NOMO-1 treated with DMSO at 0.1 percent for 48 hours (cell line): ENCODE data around the gene NMT1.

ENCODE experiments used
- DNase-seq: peaks from one replicate; lab custom pipeline; 2025; ENCODE audit not compliant: unreplicated experiment; lab: John Stamatoyannopoulos, UW

Gene NMT1

GRCh38 chr17:45132572-45133463 is 71.7 kb downstream of the NMT1 start:
- DNase-seq, result peak; percentile 80

- peak; percentile 97 for DNase-seq
Observed at GRCh38 chr17:45135192-45135977, 74.3 kb downstream of the NMT1 start, which contains the start of gene ACBD4. ACBD4 (plus strand) TSS chr17:45135687; CDS start chr17:45136145, 458 bp downstream.

GRCh38 chr17:45135978-45136791 is 75.1 kb downstream of the NMT1 start:
- DNase-seq, result no peak

GRCh38 chr17:45136846-45137560 is 75.9 kb downstream of the NMT1 start:
- DNase-seq, result no peak

GRCh38 chr17:45137561-45138305 is 76.6 kb downstream of the NMT1 start:
- DNase-seq, result no peak

GRCh38 chr17:45138911-45139532 is 77.9 kb downstream of the NMT1 start:
- no peak for DNase-seq

GRCh38 chr17:45139533-45139920 is 78.4 kb downstream of the NMT1 start:
- no peak for DNase-seq

- DNase-seq, result no peak
Observed at GRCh38 chr17:45143094-45143670, 82.1 kb downstream of the NMT1 start.

- DNase-seq, result no peak
Observed at GRCh38 chr17:45143767-45144198, 82.7 kb downstream of the NMT1 start.

GRCh38 chr17:45144199-45145034 is 83.3 kb downstream of the NMT1 start:
- DNase-seq, result no peak

GRCh38 chr17:45145035-45145389 is 83.9 kb downstream of the NMT1 start:
- DNase-seq, result no peak

- DNase-seq, result no peak
Observed at GRCh38 chr17:45146166-45146565, 85.0 kb downstream of the NMT1 start.

GRCh38 chr17:45146592-45146889 is 85.4 kb downstream of the NMT1 start:
- no peak for DNase-seq

GRCh38 chr17:45146890-45147580 is 85.9 kb downstream of the NMT1 start:
- peak; percentile 79 for DNase-seq

GRCh38 chr17:45147581-45148182 is 86.6 kb downstream of the NMT1 start:
- DNase-seq, result peak; percentile 92

- DNase-seq, result peak; percentile 99
Observed at GRCh38 chr17:45148183-45149036, 87.3 kb downstream of the NMT1 start, which contains the start of gene HEXIM1. HEXIM1 (plus strand) TSS chr17:45148475; CDS start chr17:45149191, 716 bp downstream.
